Osteocyte (in vitro differentiated cells): ENCODE results near the gene ROCK1. TPM values are rescaled to one million over a fixed set of nuclear protein-coding genes. Genes with fewer than 3 reads are reported as not detected.

Experiments
- DNase-seq: peaks from one replicate; pipeline ENCODE4 v3.0.0; 2021; ENCODE audit warnings: mixed read lengths; ENCODE audit not compliant: unreplicated experiment; ENCODE audit errors: extremely low spot score
- H3K27ac Mint-ChIP-seq: one replicate; pipeline ENCODE4 v1.8.0; 2021; ENCODE audit warnings: mild to moderate bottlenecking, mixed read lengths; ENCODE audit not compliant: unreplicated experiment
- H3K27me3 Mint-ChIP-seq: one replicate; pipeline ENCODE4 v1.8.0; 2021; ENCODE audit warnings: mixed read lengths; ENCODE audit not compliant: unreplicated experiment
- H3K36me3 Mint-ChIP-seq: one replicate; pipeline ENCODE4 v1.8.0; 2021; ENCODE audit warnings: mixed read lengths; ENCODE audit not compliant: unreplicated experiment
- H3K4me1 Mint-ChIP-seq: one replicate; pipeline ENCODE4 v1.8.0; 2021; ENCODE audit warnings: mixed read lengths; ENCODE audit not compliant: unreplicated experiment
- H3K4me3 Mint-ChIP-seq: one replicate; pipeline ENCODE4 v1.8.0; 2021; ENCODE audit warnings: mild to moderate bottlenecking, moderate library complexity, mixed read lengths; ENCODE audit not compliant: unreplicated experiment
- H3K9me3 Mint-ChIP-seq: one replicate; pipeline ENCODE4 v1.8.0; 2021; ENCODE audit warnings: mixed read lengths; ENCODE audit not compliant: unreplicated experiment
- total RNA-seq: library from RNA; stranded (reverse); gene quantifications from 2 replicates; pipeline ENCODE4 v1.2.1, GENCODE V29; 2021
- TF ChIP-seq, protein P1 (sequence below): fragments of 200-600 bp; sonication (generic); IDR thresholded peaks from 2 replicates; pipeline ENCODE4 v1.5.0; 2021; ENCODE audit warnings: antibody characterized with exemption, mild to moderate bottlenecking, moderate library complexity

Gene ROCK1
- total RNA-seq, 1 donor from 2014 or later = 50.8 TPM

DNA sequence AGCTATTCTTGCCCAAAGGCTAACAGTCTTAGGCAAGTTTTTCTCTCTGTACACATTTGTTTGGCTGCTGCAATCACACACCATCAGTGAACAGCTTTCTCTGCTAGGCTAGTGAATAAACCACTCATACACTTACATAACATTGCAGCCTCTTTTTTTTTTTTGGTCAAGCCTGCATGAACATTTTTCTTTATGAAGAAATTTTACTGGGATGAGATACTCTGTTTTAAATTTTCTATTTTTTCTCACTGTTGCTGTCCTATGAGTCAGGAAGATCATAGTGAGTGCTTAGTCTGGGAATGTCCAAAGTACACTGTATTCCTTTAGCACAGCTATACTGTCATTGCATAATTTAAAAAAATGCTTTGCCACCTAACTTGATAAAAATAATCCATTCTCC lies 58.5 kb downstream of the ROCK1 start:
- peak overlapping the region; percentile 80 for H3K27ac Mint-ChIP-seq
- peaks cover 51% of the 10 kb centered on the region for H3K4me1 Mint-ChIP-seq
- no peaks in the 10 kb centered on the region for H3K9me3 Mint-ChIP-seq
- H3K27me3 Mint-ChIP-seq = no peaks in the 10 kb centered on the region
- no peak overlapping the region for H3K4me3 Mint-ChIP-seq
- DNase-seq = no peak
- no peaks in the 10 kb centered on the region for H3K36me3 Mint-ChIP-seq
- TF ChIP-seq, protein P1, sequence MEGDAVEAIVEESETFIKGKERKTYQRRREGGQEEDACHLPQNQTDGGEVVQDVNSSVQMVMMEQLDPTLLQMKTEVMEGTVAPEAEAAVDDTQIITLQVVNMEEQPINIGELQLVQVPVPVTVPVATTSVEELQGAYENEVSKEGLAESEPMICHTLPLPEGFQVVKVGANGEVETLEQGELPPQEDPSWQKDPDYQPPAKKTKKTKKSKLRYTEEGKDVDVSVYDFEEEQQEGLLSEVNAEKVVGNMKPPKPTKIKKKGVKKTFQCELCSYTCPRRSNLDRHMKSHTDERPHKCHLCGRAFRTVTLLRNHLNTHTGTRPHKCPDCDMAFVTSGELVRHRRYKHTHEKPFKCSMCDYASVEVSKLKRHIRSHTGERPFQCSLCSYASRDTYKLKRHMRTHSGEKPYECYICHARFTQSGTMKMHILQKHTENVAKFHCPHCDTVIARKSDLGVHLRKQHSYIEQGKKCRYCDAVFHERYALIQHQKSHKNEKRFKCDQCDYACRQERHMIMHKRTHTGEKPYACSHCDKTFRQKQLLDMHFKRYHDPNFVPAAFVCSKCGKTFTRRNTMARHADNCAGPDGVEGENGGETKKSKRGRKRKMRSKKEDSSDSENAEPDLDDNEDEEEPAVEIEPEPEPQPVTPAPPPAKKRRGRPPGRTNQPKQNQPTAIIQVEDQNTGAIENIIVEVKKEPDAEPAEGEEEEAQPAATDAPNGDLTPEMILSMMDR = no peak

DNA sequence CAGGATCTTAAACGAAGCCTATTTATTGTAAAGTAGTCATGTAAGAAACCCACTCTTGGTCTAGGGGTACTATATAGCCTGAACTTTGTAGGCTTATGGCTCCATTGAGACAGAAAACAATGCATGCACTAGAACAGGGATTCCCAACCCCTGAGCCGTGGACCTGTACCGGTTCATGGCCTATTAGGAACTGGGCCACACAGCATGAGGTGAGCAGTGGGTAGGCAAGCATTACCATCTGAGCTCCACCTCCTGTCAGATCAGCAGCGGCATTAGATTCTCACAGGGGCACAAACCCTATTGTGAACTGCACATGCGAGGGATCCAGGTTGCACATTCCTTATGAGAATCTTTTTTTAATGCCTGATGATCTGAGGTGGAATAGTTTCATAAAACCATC lies 59.2 kb downstream of the ROCK1 start:
- peaks cover 53% of the 10 kb centered on the region for H3K4me1 Mint-ChIP-seq
- no peaks in the 10 kb centered on the region for H3K9me3 Mint-ChIP-seq
- peaks cover 2% of the 10 kb centered on the region for H3K36me3 Mint-ChIP-seq
- no peak overlapping the region for H3K4me3 Mint-ChIP-seq
- no peak for DNase-seq
- no peaks in the 10 kb centered on the region for H3K27me3 Mint-ChIP-seq
- TF ChIP-seq, protein P1 = no peak
- H3K27ac Mint-ChIP-seq = peak overlapping the region; percentile 80

DNA sequence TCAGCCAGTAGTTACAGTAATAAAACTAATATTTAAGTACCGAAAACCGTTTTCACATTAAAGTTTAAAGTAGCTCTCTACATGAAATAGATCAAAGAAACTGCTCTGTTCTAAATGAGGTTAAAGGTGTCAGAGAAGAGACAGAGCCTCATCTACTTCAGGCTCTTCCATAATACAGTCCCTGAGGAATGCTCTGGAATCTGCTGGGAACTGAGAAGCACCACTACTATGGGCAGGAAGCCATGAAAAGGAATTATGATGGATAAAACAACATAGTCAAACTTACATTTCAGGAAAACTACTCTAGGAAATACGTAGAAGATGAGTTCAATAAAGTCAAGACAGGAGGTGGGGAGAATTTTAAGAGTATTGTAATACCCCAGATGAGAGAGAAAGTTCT lies 60.0 kb downstream of the ROCK1 start:
- peaks cover 5% of the 10 kb centered on the region for H3K36me3 Mint-ChIP-seq
- no peaks in the 10 kb centered on the region for H3K9me3 Mint-ChIP-seq
- peak overlapping the region; percentile 71 for H3K27ac Mint-ChIP-seq
- H3K4me3 Mint-ChIP-seq = no peak overlapping the region
- H3K4me1 Mint-ChIP-seq = peaks cover 61% of the 10 kb centered on the region
- TF ChIP-seq, protein P1 = no peak
- no peaks in the 10 kb centered on the region for H3K27me3 Mint-ChIP-seq
- no peak for DNase-seq

DNA sequence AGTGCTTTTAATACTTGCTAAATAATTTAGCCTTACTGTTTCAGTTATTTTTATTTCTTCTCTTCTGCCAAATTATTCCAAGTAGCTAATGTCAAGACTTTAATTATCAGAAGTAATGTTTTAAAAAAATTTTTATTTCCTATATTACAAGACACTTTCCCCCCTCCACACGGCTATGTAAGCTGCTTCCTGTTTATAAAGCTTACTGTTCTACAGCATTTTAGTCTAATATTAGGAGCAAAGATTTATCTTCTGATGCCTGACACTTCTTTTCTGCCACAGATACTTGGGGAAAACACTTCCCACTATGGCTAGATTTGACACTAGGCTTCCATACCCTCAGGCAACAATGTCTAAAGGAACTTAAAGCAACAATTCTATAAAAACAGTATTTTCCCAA lies 62.3 kb downstream of the ROCK1 start:
- TF ChIP-seq, protein P1 = no peak
- no peaks in the 10 kb centered on the region for H3K27me3 Mint-ChIP-seq
- peak overlapping the region; percentile 79 for H3K27ac Mint-ChIP-seq
- H3K9me3 Mint-ChIP-seq = no peaks in the 10 kb centered on the region
- H3K4me3 Mint-ChIP-seq = no peak overlapping the region
- H3K4me1 Mint-ChIP-seq = peaks cover 66% of the 10 kb centered on the region
- peaks cover 13% of the 10 kb centered on the region for H3K36me3 Mint-ChIP-seq
- DNase-seq = no peak

DNA sequence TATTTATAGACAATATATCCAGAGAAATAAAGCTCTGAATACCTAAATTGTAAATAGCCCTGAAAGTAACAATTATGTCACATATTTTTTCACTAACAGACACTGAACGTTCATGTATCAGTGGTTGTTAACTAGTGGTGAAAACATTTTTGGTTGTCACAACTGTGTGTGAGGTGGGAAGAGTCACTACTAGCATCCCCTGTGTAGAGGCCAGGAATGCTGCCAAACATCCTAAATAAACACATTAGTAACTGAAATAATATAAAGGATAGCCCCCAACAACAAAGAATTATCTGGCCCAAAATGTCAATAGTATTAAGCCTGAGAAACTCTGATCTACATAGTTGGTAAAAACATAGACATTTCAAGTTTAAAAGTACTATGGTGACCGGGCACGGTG lies 64.5 kb downstream of the ROCK1 start:
- Mint-ChIP-seq H3K9me3 (no peaks in the 10 kb centered on the region), H3K27ac (peak overlapping the region; percentile 76), H3K36me3 (peaks cover 15% of the 10 kb centered on the region), H3K4me3 (no peak overlapping the region), H3K27me3 (no peaks in the 10 kb centered on the region), H3K4me1 (peaks cover 46% of the 10 kb centered on the region)
- DNase-seq = no peak
- TF ChIP-seq, protein P1 = no peak
